SK-N-SH (cell line): ENCODE data around the gene FRS3. TPM values are rescaled to one million over a fixed set of nuclear protein-coding genes. Genes with fewer than 3 reads are reported as not detected.
A peak's percentile ranks its signal among the peaks of the same experiment; 100 is the strongest.

Experiments used
- CTCF ChIA-PET: fragments of 300-600, 350-600 bp; formaldehyde crosslinking; extraction: SDS; loops from one replicate; lab custom pipeline; 2021; lab: Yijun Ruan, JAX
- POLR2A ChIA-PET: fragments of 350-600 bp; sonication (Branson Sonifier 250); formaldehyde crosslinking; extraction: SDS; loops from one replicate; lab custom pipeline; 2020; ENCODE audit warnings: antibody characterized with exemption, inconsistent platforms; lab: Yijun Ruan, JAX
- DNase-seq: peaks from one replicate; pipeline ENCODE4 v3.0.0; 2012
- H2AFZ ChIP-seq: fragments of 200-600 bp; sonication (generic); 2 replicates; pipeline ENCODE4 v1.8.1; 2016; ENCODE audit warnings: antibody characterized with exemption, mild to moderate bottlenecking, low read depth
- H3F3A ChIP-seq: fragments of 200-600 bp; sonication (generic); replicated peaks from 2 replicates; pipeline ENCODE3; 2016; ENCODE audit warnings: antibody characterized with exemption, mild to moderate bottlenecking; ENCODE audit not compliant: insufficient read depth
- H3K27ac ChIP-seq, 2 experiments: fragments of 200-500 bp in 1 of 2; fragments of 200-600 bp in 1 of 2; sonication (Bioruptor generic) in 1 of 2; sonication (generic), shearing (Covaris generic) in 1 of 2; 2 replicates each; pipeline versions ENCODE4 v1.5.1 to v1.6.1; 2014 to 2016; ENCODE audit warnings: low read depth in 2 of 2, inconsistent platforms in 1 of 2, low read length in 1 of 2, mild to moderate bottlenecking in 1 of 2, mixed read lengths in 1 of 2
- H3K27me3 ChIP-seq: fragments of 200-600 bp; sonication (generic), shearing (Covaris generic); 2 replicates; pipeline ENCODE4 v1.6.1; 2016; ENCODE audit warnings: mixed run types; ENCODE audit not compliant: insufficient read depth
- H3K36me3 ChIP-seq, 2 experiments: fragments of 200-500 bp in 1 of 2; fragments of 200-600 bp in 1 of 2; sonication (Bioruptor generic) in 1 of 2; sonication (generic) in 1 of 2; replicated peaks in 1 of 2; 2 replicates each; pipeline versions ENCODE3 to v1.5.1; 2014 to 2016; ENCODE audit warnings: low read length in 1 of 2, mild to moderate bottlenecking in 1 of 2; ENCODE audit not compliant: insufficient read depth in 2 of 2, control insufficient read depth in 1 of 2
- H3K4me1 ChIP-seq, 2 experiments: fragments of 200-500 bp in 1 of 2; fragments of 200-600 bp in 1 of 2; sonication (Bioruptor generic) in 1 of 2; sonication (generic), shearing (Covaris generic) in 1 of 2; 2 replicates each; pipeline versions ENCODE4 v1.5.1 to v1.6.1; 2014 to 2016; ENCODE audit warnings: low read depth in 1 of 2, low read length in 1 of 2, mixed run types in 1 of 2; ENCODE audit not compliant: insufficient read depth in 2 of 2, control insufficient read depth in 1 of 2
- H3K4me2 ChIP-seq: fragments of 200-600 bp; sonication (generic), shearing (Covaris generic); 2 replicates; pipeline ENCODE4 v1.6.1; 2017; ENCODE audit warnings: mixed run types
- H3K4me3 ChIP-seq, 2 experiments: fragments of 200-500 bp in 1 of 2; fragments of 200-600 bp in 1 of 2; sonication (Bioruptor generic) in 1 of 2; sonication (generic), shearing (Covaris generic) in 1 of 2; 2 replicates each; pipeline versions ENCODE4 v1.5.1 to v1.8.1; 2014 to 2016; ENCODE audit warnings: low read depth in 2 of 2, inconsistent platforms in 1 of 2, low read length in 1 of 2, mild to moderate bottlenecking in 1 of 2, mixed read lengths in 1 of 2, moderate library complexity in 1 of 2
- H3K79me2 ChIP-seq: fragments of 200-600 bp; sonication (generic); 2 replicates; pipeline ENCODE4 v1.8.1; 2017; ENCODE audit warnings: mild to moderate bottlenecking; ENCODE audit not compliant: insufficient read depth
- H3K9ac ChIP-seq: fragments of 200-600 bp; sonication (generic); 2 replicates; pipeline ENCODE4 v1.6.1; 2017; ENCODE audit warnings: mixed run types
- H3K9me2 ChIP-seq: fragments of 200-600 bp; sonication (generic); 2 replicates; pipeline ENCODE4 v1.6.1; 2017; ENCODE audit warnings: mixed run types
- H3K9me3 ChIP-seq: fragments of 200-600 bp; sonication (generic); 2 replicates; pipeline ENCODE4 v1.6.1; 2017; ENCODE audit warnings: mixed run types, mild to moderate bottlenecking, moderate library complexity
- H4K20me1 ChIP-seq: fragments of 200-600 bp; sonication (generic); 2 replicates; pipeline ENCODE4 v1.6.1; 2017; ENCODE audit warnings: mild to moderate bottlenecking, mixed run types; ENCODE audit not compliant: insufficient read depth
- CTCF ChIP-seq: fragments of 200-600 bp; sonication (generic); IDR thresholded peaks from 2 replicates; pipeline ENCODE4 v1.6.1; 2017; ENCODE audit warnings: antibody characterized with exemption, mild to moderate bottlenecking, moderate library complexity
- ELF1 ChIP-seq: IDR thresholded peaks from 2 replicates; pipeline ENCODE4 v1.4.0; 2012
- EZH2phosphoT487 ChIP-seq: fragments of 200-600 bp; sonication (generic); IDR thresholded peaks from 2 replicates; pipeline ENCODE4 v1.6.1; 2017; ENCODE audit warnings: low read depth, mixed run types, mild to moderate bottlenecking, antibody characterized with exemption, moderate library complexity, borderline replicate concordance
- FOSL2 ChIP-seq: IDR thresholded peaks from 2 replicates; pipeline ENCODE4 v1.4.0; 2012; ENCODE audit warnings: low read depth, mild to moderate bottlenecking, moderate library complexity, borderline replicate concordance
- FOXJ3 ChIP-seq: sonication (generic); formaldehyde crosslinking; IDR thresholded peaks from 2 replicates; pipeline ENCODE4 v1.5.1; 2020; ENCODE audit warnings: mild to moderate bottlenecking, missing genetic modification reagents
- JUND ChIP-seq: IDR thresholded peaks from 2 replicates; pipeline ENCODE4 v1.4.0; 2012
- POLR2AphosphoS5 ChIP-seq: IDR thresholded peaks from 2 replicates; pipeline ENCODE4 v1.6.1; 2012; ENCODE audit warnings: low read depth, low read length
- RCOR1 ChIP-seq: fragments of 150-350 bp; IDR thresholded peaks from 2 replicates; pipeline ENCODE4 v1.6.1; 2017; ENCODE audit warnings: antibody characterized with exemption, low read length
- SIN3A ChIP-seq: IDR thresholded peaks from 2 replicates; pipeline ENCODE4 v1.6.1; 2012; ENCODE audit warnings: low read depth, mild to moderate bottlenecking, low read length, moderate library complexity, borderline replicate concordance
- TAF1 ChIP-seq: IDR thresholded peaks from 2 replicates; pipeline ENCODE4 v1.6.1; 2012; ENCODE audit warnings: low read depth, mild to moderate bottlenecking, low read length, moderate library complexity, borderline replicate concordance
- TCF12 ChIP-seq: IDR thresholded peaks from 2 replicates; pipeline ENCODE4 v1.4.0; 2012
- YY1 ChIP-seq: IDR thresholded peaks from 2 replicates; pipeline ENCODE4 v1.4.0; 2012; ENCODE audit warnings: low read depth, mild to moderate bottlenecking
- WGBS: methylation state at CpG from one replicate; pipeline ENCODE4 v1.1.6; 2017; ENCODE audit warnings: low lambda C conversion rate; 5-methylcytosine and 5-hydroxymethylcytosine counted together
- polyA plus RNA-seq, 3 experiments: library from polyadenylated mRNA; depleted of rRNA; stranded (reverse); fragments of >200 nt; gene quantifications; 2 replicates each; pipeline ENCODE4 v1.2.3, GENCODE V29; 2012
- TF ChIP-seq, protein P1 (sequence below): IDR thresholded peaks from 2 replicates; pipeline ENCODE4; 2012

Gene FRS3
- polyA plus RNA-seq, 1 of the 3 experiments (the other 2 are of a cell fraction) = 8.6 TPM

DNA sequence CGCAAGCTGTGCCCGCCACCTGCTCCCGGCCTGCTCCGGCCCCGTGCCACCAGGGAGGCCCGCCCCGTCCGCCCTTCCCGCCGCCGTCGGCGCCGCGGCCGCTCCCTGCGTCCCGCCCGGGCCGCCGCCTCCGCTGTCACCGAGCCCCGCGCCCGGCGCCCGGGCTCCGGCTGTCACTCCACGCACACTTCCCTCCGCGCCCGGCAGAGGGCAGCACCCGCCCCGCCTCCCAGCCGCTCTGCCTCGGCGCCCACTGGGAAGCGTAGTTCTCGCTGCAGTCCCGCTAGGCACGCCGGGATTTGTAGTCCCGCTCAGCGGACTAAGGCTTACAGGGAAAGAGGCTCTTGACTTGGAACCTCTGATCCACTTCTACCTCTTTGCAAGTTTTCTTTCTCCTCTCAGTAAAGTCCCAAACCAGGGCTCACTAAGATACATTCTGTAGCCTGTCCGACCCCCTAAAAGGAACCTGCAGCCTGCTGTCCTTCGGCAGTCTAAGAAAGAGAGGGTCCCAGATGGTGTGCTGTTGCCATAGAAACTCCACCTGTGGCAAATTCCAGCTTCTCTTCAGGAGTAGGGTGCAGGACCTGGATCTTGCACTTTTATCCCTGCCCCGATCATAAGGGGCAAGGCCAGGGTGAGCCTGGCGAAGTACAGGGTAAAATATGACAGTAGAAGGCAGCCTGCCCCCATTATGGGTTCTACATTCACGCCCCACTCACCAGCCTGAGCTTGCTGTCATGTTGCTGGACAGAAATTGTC, 44.1 kb downstream of the FRS3 start, which contains the start of gene TFEB (continued):
- TF ChIP-seq, protein P1, sequence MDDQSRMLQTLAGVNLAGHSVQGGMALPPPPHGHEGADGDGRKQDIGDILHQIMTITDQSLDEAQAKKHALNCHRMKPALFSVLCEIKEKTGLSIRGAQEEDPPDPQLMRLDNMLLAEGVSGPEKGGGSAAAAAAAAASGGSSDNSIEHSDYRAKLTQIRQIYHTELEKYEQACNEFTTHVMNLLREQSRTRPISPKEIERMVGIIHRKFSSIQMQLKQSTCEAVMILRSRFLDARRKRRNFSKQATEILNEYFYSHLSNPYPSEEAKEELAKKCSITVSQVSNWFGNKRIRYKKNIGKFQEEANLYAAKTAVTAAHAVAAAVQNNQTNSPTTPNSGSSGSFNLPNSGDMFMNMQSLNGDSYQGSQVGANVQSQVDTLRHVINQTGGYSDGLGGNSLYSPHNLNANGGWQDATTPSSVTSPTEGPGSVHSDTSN = peak; percentile 47
- TF ChIP-seq CTCF (peak; percentile 74), FOXJ3 (CRISPR knock-in tag) (no peak), RCOR1 (no peak), TAF1 (0 out of 2 replicates have a peak, but pooled peaks have one; percentile 37), TCF12 (peak; percentile 12; the same call in 1 of the 2 replicates), SIN3A (peak; percentile 96), ELF1 (peak; percentile 63; the same call in 1 of the 2 replicates), FOSL2 (no peak), JUND (no peak)
- TF ChIP-seq, all 33 proteins: peak for 15

DNA sequence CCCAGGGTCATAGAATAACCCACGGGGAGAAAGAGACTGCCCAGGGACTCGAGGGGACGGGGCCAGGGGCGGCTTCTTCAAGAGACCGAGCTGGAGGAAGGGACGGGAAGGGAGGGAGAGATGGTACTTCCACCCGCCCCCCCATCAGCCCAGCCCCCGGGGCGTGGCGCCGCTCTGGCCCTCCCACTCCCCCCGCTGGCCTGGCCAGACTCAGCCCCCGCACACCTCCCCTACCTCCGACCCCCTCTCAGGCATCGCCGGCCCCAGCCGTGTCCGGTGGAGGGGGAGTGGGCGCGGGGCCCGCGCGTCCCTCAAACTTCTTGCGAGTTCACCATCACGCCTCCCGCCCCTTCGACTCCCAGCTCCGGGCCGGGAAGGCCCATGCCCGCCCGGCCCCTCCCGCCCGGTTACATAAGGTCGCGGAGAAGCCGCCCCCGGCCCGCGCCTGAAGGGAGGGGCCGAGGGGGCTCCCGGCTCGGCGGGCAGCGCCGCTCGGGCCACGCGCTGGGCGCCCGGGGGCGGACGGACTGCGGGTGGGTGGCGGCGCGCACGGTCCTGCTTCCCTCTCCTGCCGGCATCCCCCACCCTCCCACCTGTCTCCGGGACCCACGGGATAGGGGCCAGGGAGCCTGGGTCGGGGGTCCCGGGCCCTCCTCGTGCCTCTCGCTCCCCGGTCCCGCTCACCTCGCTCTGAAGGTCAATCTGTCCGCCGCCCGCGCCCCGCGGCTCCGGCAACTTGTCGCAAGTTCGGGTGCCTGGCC, 44.9 kb downstream of the FRS3 start:
- peak overlapping the region; percentile 58 for H3K9ac ChIP-seq
- H3K79me2 ChIP-seq = peaks cover 33% of the 10 kb centered on the region
- H3K9me3 ChIP-seq = no peaks in the 10 kb centered on the region
- peak overlapping the region; percentile 93; the same call in 1 of the 2 replicates for H3K4me2 ChIP-seq
- H3K27me3 ChIP-seq = no peaks in the 10 kb centered on the region
- ChIA-PET POLR2A (interaction anchor here (0.7 to 3.6 kb wide), 7 partner anchors 19 to 718 kb away, joined by 3 to 23 read pairs (median 6); partner anchors contain the start of gene TOMM6), CTCF (interaction anchor here (0.6 to 6.4 kb wide), 24 partner anchors 8 to 367 kb away, joined by 3 to 53 read pairs (median 4); partner anchors contain the start of genes PRICKLE4 and TOMM6)
- H3K4me1 ChIP-seq = peaks cover 32 to 40% of the 10 kb centered on the region in 2 experiments
- TF ChIP-seq FOSL2 (no peak), YY1 (no peak), EZH2phosphoT487 (no peak), POLR2AphosphoS5 (peak; percentile 22; the same call in 1 of the 2 replicates), SIN3A (0 out of 2 replicates have a peak, but pooled peaks have one; percentile 22)
- TF ChIP-seq, protein P1 = no peak
- H3F3A ChIP-seq = peaks cover 10% of the 10 kb centered on the region
- H4K20me1 ChIP-seq = no peaks in the 10 kb centered on the region
- H3K4me3 ChIP-seq = peak overlapping the region; percentile 71 to 72
- WGBS = under 1% methylated on average over 21 of the region's 76 CpGs
- H3K9me2 ChIP-seq = no peaks in the 10 kb centered on the region
- no peak overlapping the region; the same call in 1 of the 2 replicates for H2AFZ ChIP-seq
- peak overlapping the region; percentile 81 to 96; a peak in 3 of 4 replicates for H3K27ac ChIP-seq
- DNase-seq = peak; percentile 87
- no peaks in the 10 kb centered on the region for H3K36me3 ChIP-seq
